Measurements from ENCODE around the gene CSF2RB.

CSF2RB gene

DNA sequence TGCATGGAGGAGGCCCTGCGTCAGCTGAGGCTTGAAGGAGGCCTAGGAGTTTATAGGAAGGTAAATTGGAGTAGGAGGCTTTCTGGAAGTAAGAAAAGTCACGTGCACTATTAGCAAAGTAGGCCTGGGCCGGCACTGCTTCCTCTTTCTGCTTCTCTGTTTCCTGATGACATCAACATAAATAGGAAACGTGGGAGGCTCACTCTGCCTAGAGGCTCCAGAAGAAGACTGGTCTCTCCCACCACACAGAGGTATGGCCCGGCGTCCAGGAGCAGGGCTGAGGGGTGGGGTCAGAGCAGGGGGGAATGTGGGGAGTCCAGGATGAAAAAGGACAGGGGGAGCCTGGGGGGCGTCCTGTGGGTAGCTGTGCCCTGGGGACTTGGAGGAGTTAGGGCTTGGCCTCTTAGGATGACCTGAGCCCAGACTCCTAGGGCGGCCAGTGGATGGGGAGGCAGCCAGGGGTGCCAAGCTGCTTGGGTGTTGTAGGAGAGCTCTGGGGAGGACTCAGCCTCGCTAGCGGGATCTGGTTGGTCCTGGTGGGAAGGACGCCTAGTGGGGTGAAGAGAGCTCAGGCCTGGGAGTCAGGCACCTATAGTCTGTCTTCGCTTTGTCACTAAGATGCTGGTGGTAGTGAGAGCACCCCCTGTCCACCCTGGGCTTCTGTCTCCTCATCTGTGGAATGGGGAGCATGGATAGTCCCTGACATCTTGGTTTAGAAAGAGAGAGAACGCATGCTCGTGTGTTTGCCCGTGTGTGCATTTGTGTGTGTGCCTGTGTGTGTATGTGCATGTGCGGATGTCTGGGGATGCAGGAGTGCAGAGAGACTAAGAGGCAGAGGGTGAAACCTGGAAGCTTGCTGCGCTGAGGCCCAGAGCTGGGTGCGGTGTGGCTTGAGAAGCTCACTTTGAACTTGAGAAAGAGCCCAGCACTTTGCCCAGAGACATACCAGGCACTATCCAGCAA lies at the start of gene CSF2RB:
CSF2RB (plus strand) TSS at position 202 of the 963 bp plus-strand sequence. CDS start 8,580 bp downstream, outside the sequence.
- DNase-seq: no peak

DNA sequence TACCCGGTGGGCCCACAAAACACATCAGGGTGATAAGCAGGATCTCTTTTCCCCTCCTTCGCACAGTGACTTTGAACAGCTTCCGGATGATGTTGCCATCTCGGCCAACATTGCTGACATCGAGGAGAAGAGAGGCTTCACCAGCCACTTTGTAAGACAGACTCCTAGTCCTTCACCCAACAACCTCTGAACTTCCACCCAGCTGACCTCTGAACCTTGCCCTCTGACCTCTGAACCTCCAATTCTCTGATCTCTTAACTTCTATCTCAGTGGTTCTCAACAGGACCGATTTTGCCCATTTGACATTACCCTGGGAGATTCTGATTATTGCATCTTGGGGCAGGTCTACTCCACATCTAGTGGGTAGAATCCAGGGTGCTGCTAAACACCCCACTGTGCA lies 49.4 kb upstream of the CSF2RB start:
- no peak for DNase-seq

DNA sequence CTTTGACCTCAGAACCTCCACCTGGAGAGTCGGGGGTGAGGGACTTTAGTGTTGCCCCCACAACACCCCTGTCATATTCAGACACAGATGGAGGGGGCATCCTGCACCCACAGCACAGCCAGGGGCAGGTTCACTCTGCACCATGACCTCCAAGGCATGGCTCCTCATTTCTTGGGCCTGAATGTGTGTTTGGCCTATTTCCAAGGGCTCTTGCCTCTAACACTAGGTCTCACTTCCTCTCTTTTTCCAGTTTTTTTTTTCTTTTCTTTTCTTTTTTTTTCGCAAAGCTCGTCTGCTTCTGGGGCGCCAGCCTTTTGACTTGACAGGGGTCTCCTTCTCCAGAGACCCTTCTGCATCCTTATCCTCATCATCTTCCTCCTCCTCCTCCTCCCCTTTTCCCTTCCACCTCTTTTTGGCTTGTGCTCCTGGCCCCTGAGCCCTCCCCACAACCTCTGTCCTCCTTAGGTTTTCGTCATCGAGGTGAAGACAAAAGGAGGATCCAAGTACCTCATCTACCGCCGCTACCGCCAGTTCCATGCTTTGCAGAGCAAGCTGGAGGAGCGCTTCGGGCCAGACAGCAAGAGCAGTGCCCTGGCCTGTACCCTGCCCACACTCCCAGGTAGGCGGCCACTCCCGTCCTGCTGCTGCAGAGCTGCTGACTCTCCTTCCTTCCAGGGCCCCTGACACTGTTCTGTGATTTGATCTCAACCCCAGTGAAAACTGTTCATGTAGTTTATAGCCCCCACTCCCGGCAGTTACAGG lies 48.8 kb upstream of the CSF2RB start:
- no peak for DNase-seq

DNA sequence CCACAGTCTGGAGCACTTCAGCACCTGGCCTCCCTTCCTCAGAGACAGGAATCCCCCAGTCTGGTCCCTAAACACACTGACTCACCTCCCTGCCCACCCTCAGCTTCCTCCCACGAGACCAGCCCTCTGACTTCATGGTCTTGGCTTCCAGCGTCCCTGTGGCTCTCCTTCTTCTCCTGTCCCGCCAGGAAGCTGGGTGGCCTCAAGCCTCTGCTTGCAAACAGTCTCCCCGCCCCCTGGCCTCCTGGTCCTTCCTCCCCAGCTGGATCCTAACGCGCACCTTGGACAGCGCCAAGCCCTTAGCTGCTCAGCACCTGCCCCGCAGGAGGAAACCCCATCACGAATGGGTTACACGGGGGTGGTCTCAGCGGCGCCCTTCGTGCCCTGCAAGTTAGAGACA lies 48.1 kb upstream of the CSF2RB start:
- no peak for DNase-seq

DNA sequence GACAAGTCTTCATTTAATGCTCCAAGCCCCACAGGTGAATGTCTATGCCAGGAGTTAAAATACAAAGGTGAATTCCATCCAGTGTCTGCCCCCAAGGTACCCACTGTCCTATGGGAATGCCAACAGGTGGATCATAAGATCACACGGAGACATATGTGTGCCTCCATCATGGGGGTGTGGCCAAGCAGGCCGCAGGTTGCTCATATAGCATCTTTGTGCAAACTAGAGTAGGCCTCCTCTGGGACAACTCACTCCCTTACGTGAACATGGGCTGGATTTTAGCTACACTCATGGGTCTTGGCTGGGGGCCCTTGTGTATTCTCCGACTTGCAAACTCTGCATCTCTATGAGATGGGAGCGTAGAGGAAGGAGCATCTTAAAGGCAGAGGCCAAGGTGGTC lies 45.7 kb upstream of the CSF2RB start:
- DNase-seq: no peak

DNA sequence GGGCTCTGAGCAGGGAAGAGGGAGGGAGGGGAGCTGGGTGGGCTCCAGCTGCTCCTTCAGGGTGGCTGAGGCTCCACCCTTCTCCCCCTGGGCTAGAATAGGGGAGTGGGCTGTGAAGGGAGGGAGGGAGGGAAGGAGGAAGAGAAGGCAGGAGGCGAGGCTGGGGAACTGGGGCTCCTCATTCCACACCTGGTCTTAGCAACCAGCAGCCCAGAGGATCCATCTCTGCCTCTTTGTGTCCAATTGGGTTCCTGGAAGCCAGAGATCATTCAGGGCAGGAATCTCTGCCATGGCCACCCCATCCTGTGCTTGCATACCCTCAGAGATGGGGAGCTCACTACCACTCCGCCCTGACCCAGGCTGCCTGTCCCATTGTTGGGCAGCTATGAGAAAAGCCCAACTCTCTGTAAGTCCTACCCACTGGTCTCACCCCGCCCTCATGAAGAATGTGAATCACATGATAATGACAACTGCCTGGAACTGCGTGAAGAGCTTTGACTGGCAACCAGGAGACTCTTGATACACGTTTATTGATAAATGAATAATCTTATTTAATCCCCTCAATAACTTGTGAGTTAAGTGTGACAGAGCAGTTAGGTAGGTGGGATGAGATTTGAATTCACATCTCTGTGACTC lies 44.8 kb upstream of the CSF2RB start:
- DNase-seq: no peak

DNA sequence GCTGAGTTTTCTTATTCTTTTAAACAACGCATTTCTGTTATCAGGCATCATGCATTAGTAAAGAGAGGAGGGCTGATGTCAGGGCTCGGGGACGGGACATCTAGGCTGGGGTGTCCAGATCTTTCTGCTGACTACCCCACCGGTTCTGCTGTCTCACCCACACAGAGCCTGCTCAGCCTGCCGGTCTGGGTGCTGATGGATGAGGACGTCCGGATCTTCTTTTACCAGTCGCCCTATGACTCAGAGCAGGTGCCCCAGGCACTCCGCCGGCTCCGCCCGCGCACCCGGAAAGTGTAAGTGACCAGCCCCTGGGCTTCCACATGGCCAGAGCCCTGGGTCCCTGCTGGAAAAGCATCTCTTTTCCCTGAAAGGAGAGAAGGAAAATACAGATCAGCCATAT lies 43.2 kb upstream of the CSF2RB start:
- DNase-seq: no peak

DNA sequence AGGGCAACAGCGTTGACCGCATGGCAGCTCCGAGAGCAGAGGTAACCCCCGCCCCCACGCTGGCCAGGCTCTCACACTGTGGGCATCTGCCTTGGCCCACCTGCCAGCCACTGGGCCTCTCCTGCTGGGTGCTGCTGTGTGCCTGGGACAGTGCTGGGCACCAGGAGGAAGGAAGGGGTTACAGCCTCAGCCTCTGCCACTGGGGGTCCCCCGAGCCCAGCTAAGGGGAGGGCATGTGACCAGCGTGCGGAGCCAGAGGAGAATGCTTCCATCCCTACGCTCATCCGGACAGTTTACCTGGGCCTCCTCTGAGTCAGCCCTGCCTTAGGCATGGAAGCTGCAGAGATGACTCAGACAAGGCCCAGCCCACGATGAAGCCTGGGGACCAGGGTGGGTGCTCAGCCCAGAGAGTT lies 41.8 kb upstream of the CSF2RB start:
- no peak for DNase-seq

DNA sequence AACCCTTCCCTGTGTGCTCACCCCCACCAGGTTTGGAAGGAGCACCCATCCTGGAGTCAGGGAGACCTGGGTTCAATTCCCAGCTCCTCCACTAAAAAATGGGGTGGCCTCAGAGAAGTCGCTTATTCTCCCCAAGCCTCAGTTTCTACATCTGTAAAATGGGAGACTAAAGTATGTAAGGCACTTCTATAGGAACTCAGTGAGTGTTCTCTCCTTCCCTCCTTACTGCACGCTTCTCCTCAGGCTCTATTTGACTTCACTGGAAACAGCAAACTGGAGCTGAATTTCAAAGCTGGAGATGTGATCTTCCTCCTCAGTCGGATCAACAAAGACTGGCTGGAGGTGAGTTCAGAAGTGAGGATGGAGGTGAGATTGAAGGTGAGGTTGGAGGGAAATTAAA lies 41.3 kb upstream of the CSF2RB start:
- no peak for DNase-seq

DNA sequence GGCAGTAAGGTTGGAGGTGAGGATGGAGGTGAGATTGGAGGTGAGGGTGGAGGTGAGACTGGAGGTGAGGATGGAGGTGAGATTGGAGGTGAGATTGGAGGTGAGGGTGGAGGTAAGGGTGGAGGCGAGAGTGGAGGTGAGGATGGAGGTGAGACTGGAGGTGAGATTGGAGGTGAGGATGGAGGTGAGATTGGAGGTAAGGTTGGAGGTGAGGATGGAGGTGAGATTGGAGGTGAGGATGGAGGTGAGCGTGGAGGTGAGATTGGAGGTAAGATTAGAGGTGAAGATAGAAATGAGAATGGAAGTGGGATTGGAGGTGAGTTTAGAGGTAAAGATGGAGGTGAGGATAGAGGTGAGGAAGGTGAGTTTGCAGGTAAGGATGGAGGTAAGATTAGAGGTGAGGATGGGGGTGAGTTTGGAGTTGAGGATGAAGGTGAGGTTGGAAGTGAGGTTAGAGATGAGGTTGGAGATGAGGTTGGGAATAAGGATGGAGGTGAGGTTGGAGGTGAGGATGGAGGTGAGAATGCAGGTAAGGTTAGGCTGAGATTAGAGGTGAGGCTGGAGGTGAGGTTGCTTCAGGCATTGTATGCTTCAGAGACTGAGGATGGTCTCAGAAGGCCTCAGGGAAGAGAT lies 40.4 kb upstream of the CSF2RB start:
- DNase-seq: no peak

DNA sequence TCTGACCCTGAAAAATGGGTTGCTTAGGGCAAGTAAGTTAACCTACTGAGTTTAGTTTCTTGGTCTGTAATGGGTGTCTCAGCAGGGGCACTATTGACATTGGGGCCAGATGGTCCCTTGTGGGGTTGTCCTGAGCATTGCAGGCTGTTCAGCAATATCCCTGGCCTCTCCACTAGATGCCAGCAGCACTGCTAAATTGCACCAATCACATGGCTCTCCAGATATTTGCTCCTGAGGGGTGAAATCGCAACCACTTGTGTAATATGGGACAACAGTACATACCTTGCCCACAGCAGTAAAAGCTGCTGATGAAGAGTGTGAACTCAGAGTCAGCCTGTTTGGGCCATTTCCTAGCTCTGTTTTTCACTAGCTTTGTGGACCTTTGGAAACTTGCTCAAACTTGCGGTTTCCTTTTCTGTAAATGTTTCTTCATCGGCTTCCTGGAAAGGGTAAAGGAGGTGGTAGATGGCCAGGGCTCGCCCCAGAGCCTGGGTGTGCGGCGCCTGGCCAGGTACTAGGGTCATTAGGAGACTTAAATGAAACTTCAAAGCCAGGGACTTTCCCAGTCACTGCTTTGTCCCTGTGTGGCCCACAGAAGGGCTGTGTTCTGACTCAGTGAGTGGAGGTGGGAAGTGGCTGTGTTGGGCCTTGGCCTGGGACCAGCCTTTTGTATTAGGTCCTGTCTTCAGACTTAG lies 39.7 kb upstream of the CSF2RB start:
- peak in 1 of 2 donors; percentile 10 for DNase-seq

DNA sequence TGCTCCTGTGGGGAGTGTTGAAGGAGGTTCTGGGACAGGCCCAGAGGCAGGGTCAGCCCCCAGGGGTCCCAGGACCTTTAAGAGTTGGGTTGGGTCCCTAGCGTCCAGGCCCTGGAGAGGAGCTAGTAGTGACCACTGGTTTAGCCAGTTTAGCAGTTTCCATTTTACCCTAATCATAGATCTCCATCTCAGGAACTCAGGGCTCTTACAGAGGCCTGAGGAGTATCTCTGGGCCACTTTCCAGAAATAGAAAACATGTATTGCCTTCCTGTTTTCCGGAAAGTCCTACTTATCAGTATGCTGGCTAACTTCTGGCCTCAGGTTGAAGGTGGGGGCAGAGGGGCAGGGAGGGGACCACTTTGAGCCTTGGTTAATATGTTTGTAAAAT lies 39.1 kb upstream of the CSF2RB start:
- no peak for DNase-seq

DNA sequence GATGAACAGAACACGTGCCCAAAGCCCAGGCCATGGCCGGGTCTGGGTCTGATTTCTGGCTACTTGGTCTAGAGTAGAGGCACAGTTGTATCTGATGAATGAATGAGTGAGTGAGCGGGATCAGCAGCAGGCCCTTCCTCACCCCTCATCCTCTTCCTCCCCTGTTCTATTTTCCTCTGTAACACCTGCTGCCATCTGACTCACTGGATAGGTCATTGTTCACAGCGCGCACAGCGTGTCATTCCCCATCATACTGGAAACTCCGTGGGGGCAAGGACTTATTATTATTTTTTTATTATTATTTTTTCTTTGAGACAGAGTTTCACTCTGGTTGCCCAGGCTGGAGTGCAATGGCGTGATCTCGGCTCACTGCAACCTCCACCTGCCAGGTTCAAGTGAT lies 38.7 kb upstream of the CSF2RB start:
- DNase-seq: no peak

DNA sequence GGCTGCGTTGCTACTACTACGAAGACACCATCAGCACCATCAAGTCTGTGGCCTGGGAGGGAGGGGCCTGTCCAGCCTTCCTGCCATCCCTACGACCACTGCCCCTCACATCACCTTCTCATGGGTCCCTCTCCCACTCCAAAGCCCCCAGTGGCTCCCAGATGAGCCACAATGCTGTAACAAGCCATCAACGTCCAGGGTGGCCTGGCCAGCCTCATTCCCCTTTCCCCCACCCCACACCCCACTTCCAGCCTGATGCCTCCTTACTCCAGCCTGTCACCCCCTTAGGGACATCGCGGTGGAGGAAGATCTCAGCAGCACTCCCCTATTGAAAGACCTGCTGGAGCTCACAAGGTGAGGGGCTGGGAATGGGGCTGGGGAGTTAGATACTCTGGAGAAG lies 37.7 kb upstream of the CSF2RB start:
- DNase-seq: no peak

DNA sequence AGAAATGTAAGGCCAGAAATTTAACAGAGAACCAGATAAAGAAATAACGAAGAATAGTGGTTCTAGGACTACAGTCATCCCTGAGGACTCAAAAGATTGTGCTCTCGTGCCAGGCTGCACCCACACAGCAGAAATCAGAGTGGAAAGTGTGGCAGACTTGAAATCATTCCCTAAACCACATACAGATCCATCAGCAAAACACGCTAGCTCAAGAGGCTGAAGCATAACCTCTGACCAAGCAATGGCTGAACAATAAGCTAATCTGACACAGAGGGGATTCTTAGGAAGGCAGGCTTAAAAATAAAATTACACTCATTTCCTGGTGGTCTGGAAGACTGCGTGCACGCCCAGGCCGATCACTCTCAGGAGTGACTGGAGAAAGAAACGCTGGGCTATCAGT lies 33.7 kb upstream of the CSF2RB start:
- no peak for DNase-seq

DNA sequence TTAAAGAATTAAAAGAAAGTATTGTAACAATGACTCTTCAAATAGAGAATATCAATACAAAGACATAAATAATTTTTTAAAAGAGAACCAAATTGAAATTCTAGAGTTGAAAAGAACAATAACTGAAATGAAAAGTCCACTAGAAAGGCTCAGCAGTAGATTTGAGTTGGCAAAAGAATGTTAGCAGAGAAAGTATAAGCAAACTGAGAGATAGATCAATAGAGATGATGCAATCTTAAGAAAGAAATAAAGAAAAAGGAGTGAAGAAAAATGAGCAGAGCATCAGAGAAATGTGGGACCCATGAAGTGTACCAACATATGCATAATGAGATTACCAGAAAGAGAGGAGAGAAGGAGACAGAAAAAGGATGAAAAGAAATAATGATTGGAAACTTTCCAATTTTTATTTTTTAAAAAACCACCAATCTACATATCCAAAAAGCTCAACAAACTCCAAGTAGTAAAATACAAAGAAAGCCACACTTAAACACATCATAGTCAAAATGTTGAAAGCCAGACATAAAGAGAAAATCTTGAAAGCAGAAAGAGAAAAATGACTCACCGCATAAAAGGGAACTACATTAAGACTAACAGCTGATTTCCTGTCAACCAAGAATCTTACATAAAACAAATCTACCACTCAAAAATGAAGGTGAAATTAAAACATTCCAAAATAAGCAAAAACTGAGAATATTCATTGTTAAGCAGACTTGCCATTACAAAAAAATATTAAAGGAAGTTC lies 31.8 kb upstream of the CSF2RB start:
- no peak for DNase-seq

DNA sequence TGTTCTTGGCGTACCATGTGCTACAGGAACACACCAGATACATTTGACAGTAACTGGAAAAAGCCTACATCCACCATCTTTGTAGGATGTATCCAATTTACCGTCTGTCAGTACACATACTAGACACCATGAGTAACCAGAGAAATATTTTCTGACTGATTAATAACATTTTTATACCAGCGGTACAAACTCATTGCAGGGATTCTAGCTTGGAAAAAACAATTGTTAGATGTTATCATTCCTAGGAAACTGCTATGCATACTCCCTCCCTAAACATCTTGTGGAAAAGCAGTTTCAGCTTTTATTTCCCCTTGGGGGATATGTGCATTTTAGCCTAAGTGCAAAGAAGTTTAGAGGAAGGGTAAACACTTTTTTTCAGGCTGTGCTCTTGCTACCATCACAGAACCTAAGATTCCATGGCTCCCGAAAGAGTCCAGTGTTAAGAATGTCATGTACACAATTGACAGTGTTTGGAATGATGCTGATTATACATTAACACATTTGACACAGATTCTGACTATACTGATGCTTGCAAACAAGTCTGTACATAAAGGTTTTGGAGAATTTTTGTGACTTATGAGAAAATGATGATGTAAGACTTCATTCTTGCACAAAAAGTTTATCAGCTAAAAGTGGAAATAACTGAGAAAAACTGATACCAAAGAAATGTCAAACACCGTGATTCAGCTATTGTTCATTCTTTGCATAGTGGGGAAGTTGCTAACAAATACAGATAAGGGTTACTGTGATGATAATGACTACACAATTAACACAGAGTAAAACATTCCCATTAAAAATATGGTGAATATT lies 28.9 kb upstream of the CSF2RB start:
- no peak for DNase-seq

DNA sequence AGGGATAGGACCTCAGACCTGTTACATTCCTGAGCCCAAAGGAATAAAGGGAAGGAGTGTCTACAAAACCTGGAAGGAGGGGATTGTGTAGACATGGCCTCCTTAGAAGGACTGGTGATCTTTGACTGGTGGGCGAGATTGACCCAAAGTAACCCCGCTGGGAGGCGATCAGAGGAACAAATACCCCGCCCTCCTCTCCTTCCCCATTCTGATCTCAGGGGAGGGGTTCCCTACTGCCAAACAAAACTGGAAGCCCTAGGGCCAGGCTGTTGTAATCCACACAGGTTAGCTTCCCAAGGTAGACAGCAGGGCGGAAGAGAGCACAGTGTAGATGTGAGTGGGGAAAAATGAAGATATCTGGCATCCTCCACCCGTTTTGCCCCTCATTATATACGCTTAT lies 28.0 kb upstream of the CSF2RB start:
- no peak for DNase-seq

DNA sequence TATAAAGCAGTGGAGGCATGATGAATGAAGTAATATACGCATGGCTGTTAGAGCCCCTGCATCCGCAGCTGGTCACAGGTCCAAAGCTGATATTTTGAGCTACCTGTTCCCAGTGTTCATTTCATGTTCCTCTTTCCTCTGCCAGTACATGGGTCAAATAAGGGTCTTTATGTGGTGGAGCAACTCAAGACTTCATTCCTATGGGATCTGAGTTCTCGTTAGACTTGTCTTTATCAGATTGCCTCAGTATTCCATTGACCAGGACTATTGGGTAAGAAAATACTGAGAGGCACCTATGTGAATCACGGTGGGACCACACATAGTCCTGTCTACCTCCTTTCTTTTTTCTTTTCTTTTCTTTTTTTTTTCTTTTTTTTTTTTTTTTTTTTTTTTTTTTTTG lies 27.4 kb upstream of the CSF2RB start:
- DNase-seq: no peak

DNA sequence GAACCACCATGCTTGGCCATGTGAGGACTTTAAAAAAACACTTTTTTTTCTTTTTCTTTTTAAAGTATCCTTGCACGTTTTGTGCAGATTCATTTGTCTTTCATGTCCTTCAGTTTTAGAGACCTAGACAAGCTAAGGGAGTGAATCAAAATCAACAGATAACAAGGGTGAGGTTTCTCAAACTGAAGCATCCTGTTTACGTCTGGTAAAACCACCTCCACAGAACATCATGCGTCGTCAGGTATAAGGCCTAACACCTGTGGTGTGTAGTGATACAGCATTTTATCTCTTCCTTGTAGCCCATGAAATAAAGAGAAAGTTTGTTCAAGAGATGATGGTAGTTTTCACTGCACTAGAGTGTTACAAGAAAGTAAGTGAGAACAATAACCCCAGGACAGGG lies 26.3 kb upstream of the CSF2RB start:
- DNase-seq: no peak

DNA sequence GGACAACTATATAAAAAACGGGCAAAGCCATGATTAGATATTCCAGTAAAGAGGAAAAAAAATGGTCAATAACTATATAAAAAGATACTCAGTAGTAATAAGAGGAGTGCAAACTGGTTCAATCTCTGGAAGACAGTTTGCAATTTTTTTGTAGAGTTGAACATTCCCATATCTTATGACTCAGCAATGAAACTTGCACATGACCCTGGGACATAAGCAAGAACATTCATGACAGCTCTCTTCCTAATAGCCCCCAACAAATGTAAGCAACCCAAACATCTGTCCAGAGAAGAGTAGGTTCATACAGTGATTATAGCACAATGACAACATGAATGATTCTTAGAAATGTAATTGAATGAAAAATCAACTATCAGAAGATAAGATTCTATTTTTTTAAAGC lies 21.8 kb upstream of the CSF2RB start:
- no peak for DNase-seq
